Glutamatergic neuron (in vitro differentiated cells): ENCODE measurements around the gene RAB12. TPM values are rescaled to one million over a fixed set of nuclear protein-coding genes. Genes with fewer than 3 reads are reported as not detected.
"Not testable (repeated sequence)": the region's sequence is repeated elsewhere in the genome, so short reads cannot be mapped to it uniquely, and the experiment has no call there.

Experiments used
- DNase-seq: peaks from one replicate; pipeline ENCODE4 v3.0.0; 2022
- H3K27ac Mint-ChIP-seq: one replicate; pipeline ENCODE4 v1.8.0; 2020; ENCODE audit warnings: mild to moderate bottlenecking, mixed read lengths, inconsistent platforms; ENCODE audit not compliant: unreplicated experiment
- H3K27me3 Mint-ChIP-seq: one replicate; pipeline ENCODE4 v1.8.0; 2020; ENCODE audit warnings: mild to moderate bottlenecking, moderate library complexity, mixed read lengths, inconsistent platforms; ENCODE audit not compliant: unreplicated experiment
- H3K36me3 Mint-ChIP-seq: one replicate; pipeline ENCODE4 v1.8.0; 2020; ENCODE audit warnings: mild to moderate bottlenecking, mixed read lengths, inconsistent platforms; ENCODE audit not compliant: unreplicated experiment
- H3K4me1 Mint-ChIP-seq: one replicate; pipeline ENCODE4 v1.8.0; 2020; ENCODE audit warnings: mild to moderate bottlenecking, low read depth, mixed read lengths, inconsistent platforms; ENCODE audit not compliant: unreplicated experiment
- H3K4me3 Mint-ChIP-seq: one replicate; pipeline ENCODE4 v1.8.0; 2020; ENCODE audit warnings: mild to moderate bottlenecking, mixed read lengths, inconsistent platforms; ENCODE audit not compliant: unreplicated experiment
- H3K9me3 Mint-ChIP-seq: one replicate; pipeline ENCODE4 v1.8.0; 2020; ENCODE audit warnings: mild to moderate bottlenecking, moderate library complexity, mixed read lengths, inconsistent platforms; ENCODE audit not compliant: unreplicated experiment
- CTCF ChIP-seq: fragments of 200-600 bp; sonication (generic); IDR thresholded peaks from one replicate; pipeline ENCODE4 v1.5.0; 2021; ENCODE audit not compliant: partially characterized antibody, unreplicated experiment
- total RNA-seq: library from RNA; stranded (reverse); fragmentation: NEBNext Ultra II Directional; extraction: Animal tissue kit (Norgen Biotek cat#: 25700); gene quantifications from one replicate; pipeline ENCODE4 v1.2.1, GENCODE V29; 2021; ENCODE audit not compliant: unreplicated experiment

Gene RAB12
- total RNA-seq, 1 donor from 2014 or later, result 28.8 TPM

- no peak overlapping the region for H3K4me3 Mint-ChIP-seq
- no peak for TF ChIP-seq CTCF
- no peaks in the 10 kb centered on the region for H3K9me3 Mint-ChIP-seq
- no peak overlapping the region for H3K27ac Mint-ChIP-seq
- H3K36me3 Mint-ChIP-seq, result no peaks in the 10 kb centered on the region
- H3K27me3 Mint-ChIP-seq, result no peaks in the 10 kb centered on the region
- no peak for DNase-seq
- H3K4me1 Mint-ChIP-seq, result peaks cover 6% of the 10 kb centered on the region
Observed at GRCh38 chr18:8562919-8563318, 46.3 kb upstream of the RAB12 start.

GRCh38 chr18:8571399-8571798 is 37.8 kb upstream of the RAB12 start:
- Mint-ChIP-seq H3K4me3 (no peak overlapping the region), H3K4me1 (no peaks in the 10 kb centered on the region), H3K27me3 (peaks cover 3% of the 10 kb centered on the region), H3K27ac (no peak overlapping the region), H3K9me3 (no peaks in the 10 kb centered on the region), H3K36me3 (no peaks in the 10 kb centered on the region)
- no peak for DNase-seq
- no peak for TF ChIP-seq CTCF

- not testable (repeated sequence) for H3K27ac Mint-ChIP-seq, H3K4me3 Mint-ChIP-seq, H3K9me3 Mint-ChIP-seq, H3K27me3 Mint-ChIP-seq, DNase-seq, H3K36me3 Mint-ChIP-seq, H3K4me1 Mint-ChIP-seq
Observed at GRCh38 chr18:8573766-8574165, 35.5 kb upstream of the RAB12 start.

GRCh38 chr18:8584798-8585197 is 24.4 kb upstream of the RAB12 start:
- H3K36me3 Mint-ChIP-seq, result peaks cover 3% of the 10 kb centered on the region
- DNase-seq, result no peak
- no peak overlapping the region for H3K27ac Mint-ChIP-seq
- H3K27me3 Mint-ChIP-seq, result peaks cover 2% of the 10 kb centered on the region
- no peak overlapping the region for H3K4me3 Mint-ChIP-seq
- TF ChIP-seq CTCF, result no peak
- no peaks in the 10 kb centered on the region for H3K4me1 Mint-ChIP-seq
- no peaks in the 10 kb centered on the region for H3K9me3 Mint-ChIP-seq

- DNase-seq, result no peak
- no peaks in the 10 kb centered on the region for H3K9me3 Mint-ChIP-seq
- no peak overlapping the region for H3K27ac Mint-ChIP-seq
- peaks cover 2% of the 10 kb centered on the region for H3K27me3 Mint-ChIP-seq
- H3K4me1 Mint-ChIP-seq, result no peaks in the 10 kb centered on the region
- H3K36me3 Mint-ChIP-seq, result peaks cover 9% of the 10 kb centered on the region
- H3K4me3 Mint-ChIP-seq, result no peak overlapping the region
- TF ChIP-seq CTCF, result no peak
Observed at GRCh38 chr18:8586941-8587340, 22.3 kb upstream of the RAB12 start.

- H3K27me3 Mint-ChIP-seq, result no peaks in the 10 kb centered on the region
- no peaks in the 10 kb centered on the region for H3K36me3 Mint-ChIP-seq
- no peak overlapping the region for H3K27ac Mint-ChIP-seq
- no peak for DNase-seq
- no peak overlapping the region for H3K4me3 Mint-ChIP-seq
- H3K4me1 Mint-ChIP-seq, result no peaks in the 10 kb centered on the region
- no peak for TF ChIP-seq CTCF
- H3K9me3 Mint-ChIP-seq, result peaks cover 2% of the 10 kb centered on the region
Observed at GRCh38 chr18:8595445-8595844, 13.8 kb upstream of the RAB12 start.
